Measurements from ENCODE around the gene FUT1. TPM values are rescaled to one million over a fixed set of nuclear protein-coding genes. Genes with fewer than 3 reads are reported as not detected.

FUT1 gene
- total RNA-seq, 1 donor from 2014 or later = 19.9 TPM

GRCh38 chr19:48780631-48781391 lies 28.4 kb upstream of the FUT1 start:
- H3K36me3 ChIP-seq = no peaks in the 10 kb centered on the region
- intact Hi-C loops (cut with DNase I) = no loop called here
- DNase-seq = no peak
- H3K9me3 ChIP-seq = no peaks in the 10 kb centered on the region
- H3K4me3 ChIP-seq = no peak overlapping the region
- H3K27me3 ChIP-seq = no peaks in the 10 kb centered on the region
- no peak for TF ChIP-seq CTCF (IDR thresholded peaks at IDR 0.05)
- H3K4me1 ChIP-seq = peaks cover 19% of the 10 kb centered on the region
- peak; percentile 12 for ATAC-seq
- peak overlapping the region; percentile 71 for H3K27ac ChIP-seq

GRCh38 chr19:48779636-48780035 lies 27.2 kb upstream of the FUT1 start:
- DNase-seq = no peak
- peaks cover 19% of the 10 kb centered on the region for H3K4me1 ChIP-seq
- H3K4me3 ChIP-seq = no peak overlapping the region
- no peaks in the 10 kb centered on the region for H3K36me3 ChIP-seq
- H3K27me3 ChIP-seq = no peaks in the 10 kb centered on the region
- no peak for TF ChIP-seq CTCF (IDR thresholded peaks at IDR 0.05)
- intact Hi-C loops (cut with DNase I) = no loop called here
- no peak overlapping the region for H3K27ac ChIP-seq
- no peaks in the 10 kb centered on the region for H3K9me3 ChIP-seq
- ATAC-seq = no peak

GRCh38 chr19:48777720-48778119 lies 25.3 kb upstream of the FUT1 start:
- H3K27ac ChIP-seq = no peak overlapping the region
- intact Hi-C loops (cut with DNase I) = no loop called here
- no peak for TF ChIP-seq CTCF (IDR thresholded peaks at IDR 0.05)
- no peak overlapping the region for H3K4me3 ChIP-seq
- ATAC-seq (no peak), DNase-seq (no peak)
- H3K4me1 ChIP-seq = peaks cover 19% of the 10 kb centered on the region
- H3K27me3 ChIP-seq = no peaks in the 10 kb centered on the region
- no peaks in the 10 kb centered on the region for H3K9me3 ChIP-seq
- H3K36me3 ChIP-seq = no peaks in the 10 kb centered on the region

GRCh38 chr19:48777139-48777538 lies 24.7 kb upstream of the FUT1 start:
- no peak overlapping the region for H3K27ac ChIP-seq
- intact Hi-C loops (cut with DNase I) = no loop called here
- TF ChIP-seq CTCF (IDR thresholded peaks at IDR 0.05) = no peak

GRCh38 chr19:48772503-48772953 lies 20.1 kb upstream of the FUT1 start:
- H3K4me1 ChIP-seq = no peaks in the 10 kb centered on the region
- no peak for TF ChIP-seq CTCF (IDR thresholded peaks at IDR 0.05)
- DNase-seq (no peak), ATAC-seq (peak; percentile 58)
- no peak overlapping the region for H3K27ac ChIP-seq
- H3K27me3 ChIP-seq = no peaks in the 10 kb centered on the region
- no peaks in the 10 kb centered on the region for H3K36me3 ChIP-seq
- no peaks in the 10 kb centered on the region for H3K9me3 ChIP-seq
- no peak overlapping the region for H3K4me3 ChIP-seq
- intact Hi-C loops (cut with DNase I) = no loop called here

More at GRCh38 chr19:48777139-48777538, 24.7 kb upstream of the FUT1 start:
- peaks cover 17% of the 10 kb centered on the region for H3K4me1 ChIP-seq
- ATAC-seq (no peak), DNase-seq (no peak)
- H3K36me3 ChIP-seq = no peaks in the 10 kb centered on the region
- no peaks in the 10 kb centered on the region for H3K27me3 ChIP-seq
- H3K9me3 ChIP-seq = no peaks in the 10 kb centered on the region
- no peak overlapping the region for H3K4me3 ChIP-seq
